Cardiac muscle cell (in vitro differentiated cells and primary cell): ENCODE measurements around the gene TLK1. TPM values are rescaled to one million over a fixed set of nuclear protein-coding genes. Genes with fewer than 3 reads are reported as not detected.
"Not testable (repeated sequence)": the region's sequence is repeated elsewhere in the genome, so short reads cannot be mapped to it uniquely, and the experiment has no call there.

Experiments used
- DNase-seq, 2 donors: peaks; one replicate each; pipeline versions ENCODE4 v3.0.0 to v3.0.0-alpha.2; 2010 to 2017; ENCODE audit warnings: low read depth in 1 of 2, low spot score in 1 of 2
- H3K27ac ChIP-seq: fragments of 200-600 bp; sonication (generic); 2 replicates; pipeline ENCODE4 v1.5.1; 2016
- H3K27me3 ChIP-seq: fragments of 200-600 bp; sonication (generic); 2 replicates; pipeline ENCODE4 v1.6.0; 2016; ENCODE audit warnings: control low read depth
- H3K36me3 ChIP-seq: fragments of 200-600 bp; sonication (generic); 2 replicates; pipeline ENCODE4 v1.5.1; 2016; ENCODE audit warnings: control low read depth
- H3K4me1 ChIP-seq: fragments of 200-600 bp; sonication (generic); 2 replicates; pipeline ENCODE4 v1.8.1; 2017; ENCODE audit warnings: low read depth, mild to moderate bottlenecking, mixed run types
- H3K4me3 ChIP-seq: fragments of 200-600 bp; sonication (generic); 2 replicates; pipeline ENCODE4 v1.5.1; 2016; ENCODE audit warnings: mild to moderate bottlenecking
- H3K9me3 ChIP-seq: fragments of 200-600 bp; sonication (generic); 2 replicates; pipeline ENCODE4 v1.5.1; 2017; ENCODE audit warnings: low read depth, mild to moderate bottlenecking, control low read depth
- CTCF ChIP-seq: IDR thresholded peaks from 2 replicates; pipeline ENCODE4 v1.5.1; 2012; ENCODE audit warnings: low read depth, mild to moderate bottlenecking, low read length
- polyA plus RNA-seq: library from polyadenylated mRNA; unstranded; fragments of >200 nt; fragmentation: Nextera tagmentation; extraction: Ambion mirVana; gene quantifications from 2 replicates; pipeline ENCODE4 v1.2.1, GENCODE V29; 2016
- total RNA-seq: library from RNA; depleted of rRNA; stranded (reverse); fragments of >200 nt; gene quantifications from 2 replicates; pipeline ENCODE4 v1.2.3, GENCODE V29; 2016

The TLK1 gene
- total and polyA plus RNA-seq, 2 experiments from 2014 or later, result 10.1 to 29.2 TPM

GRCh38 chr2:171095014-171095582, 65.6 kb downstream of the TLK1 start:
- Histone ChIP-seq H3K36me3 (no peaks in the 10 kb centered on the region), H3K4me3 (no peak overlapping the region), H3K9me3 (no peaks in the 10 kb centered on the region), H3K27ac (no peak overlapping the region), H3K27me3 (no peaks in the 10 kb centered on the region), H3K4me1 (no peaks in the 10 kb centered on the region)
- no peak for TF ChIP-seq CTCF
- DNase-seq, result no peak

GRCh38 chr2:171091517-171091916, 69.2 kb downstream of the TLK1 start:
- not testable (repeated sequence) for H3K4me3 ChIP-seq, H3K36me3 ChIP-seq, H3K4me1 ChIP-seq, H3K9me3 ChIP-seq, H3K27me3 ChIP-seq, H3K27ac ChIP-seq, DNase-seq

- no peak for DNase-seq
- H3K27ac ChIP-seq, result no peak overlapping the region
- peaks cover 3% of the 10 kb centered on the region for H3K4me1 ChIP-seq
- no peak overlapping the region for H3K4me3 ChIP-seq
- no peak for TF ChIP-seq CTCF
- no peaks in the 10 kb centered on the region for H3K9me3 ChIP-seq
- no peaks in the 10 kb centered on the region for H3K36me3 ChIP-seq
- H3K27me3 ChIP-seq, result no peaks in the 10 kb centered on the region
These were observed 71.2 kb downstream of the TLK1 start for GRCh38 chr2:171089489-171089888.

- Histone ChIP-seq H3K27ac (no peak overlapping the region), H3K4me1 (peaks cover 10% of the 10 kb centered on the region), H3K4me3 (no peak overlapping the region), H3K27me3 (no peaks in the 10 kb centered on the region), H3K9me3 (no peaks in the 10 kb centered on the region), H3K36me3 (no peaks in the 10 kb centered on the region)
- DNase-seq, result no peak
- no peak for TF ChIP-seq CTCF
These were observed 72.4 kb downstream of the TLK1 start for GRCh38 chr2:171088057-171088834.

- H3K4me3 ChIP-seq, result no peak overlapping the region
- no peak overlapping the region for H3K27ac ChIP-seq
- H3K27me3 ChIP-seq, result no peaks in the 10 kb centered on the region
- H3K4me1 ChIP-seq, result peaks cover 10% of the 10 kb centered on the region
- no peak for DNase-seq
- no peaks in the 10 kb centered on the region for H3K36me3 ChIP-seq
- TF ChIP-seq CTCF, result no peak
- H3K9me3 ChIP-seq, result no peaks in the 10 kb centered on the region
These were observed 73.1 kb downstream of the TLK1 start for GRCh38 chr2:171087547-171087946.
